ENCODE data around the gene CAPN15.

CAPN15 gene

DNA sequence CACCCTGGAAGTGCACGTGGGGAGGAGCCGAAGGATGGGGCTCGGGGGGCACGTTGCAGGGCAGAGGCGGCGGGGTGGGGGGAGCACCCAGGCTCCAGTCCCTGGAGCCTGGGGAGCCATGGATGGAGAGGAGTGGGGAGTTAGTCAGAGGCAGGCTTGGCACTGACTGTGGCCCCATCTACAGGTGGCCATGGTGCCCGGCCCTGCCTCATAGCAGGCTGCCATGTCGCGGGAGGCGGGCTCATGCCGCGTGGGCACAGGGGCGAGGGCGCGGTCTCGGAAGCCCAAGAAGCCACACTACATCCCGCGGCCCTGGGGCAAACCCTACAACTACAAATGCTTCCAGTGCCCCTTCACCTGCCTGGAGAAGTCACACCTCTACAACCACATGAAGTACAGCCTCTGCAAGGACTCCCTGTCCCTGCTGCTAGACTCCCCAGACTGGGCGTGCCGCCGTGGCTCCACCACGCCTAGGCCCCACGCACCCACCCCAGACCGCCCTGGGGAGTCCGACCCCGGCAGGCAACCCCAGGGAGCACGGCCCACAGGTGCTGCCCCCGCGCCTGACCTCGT is 35.6 kb downstream of the CAPN15 start:
- no peak for DNase-seq

- DNase-seq: no peak
Observed at GRCh38 chr16:564690-565418, 37.3 kb downstream of the CAPN15 start.

- DNase-seq: no peak
Observed at GRCh38 chr16:565419-566330, 38.2 kb downstream of the CAPN15 start.

- DNase-seq: peak; percentile 33
Observed at GRCh38 chr16:566475-567372, 39.2 kb downstream of the CAPN15 start, which contains the start of gene NHLRC4. Gene NHLRC4 (plus strand): TSS chr16:567005. CDS start chr16:568048, 1,043 bp downstream.

DNA sequence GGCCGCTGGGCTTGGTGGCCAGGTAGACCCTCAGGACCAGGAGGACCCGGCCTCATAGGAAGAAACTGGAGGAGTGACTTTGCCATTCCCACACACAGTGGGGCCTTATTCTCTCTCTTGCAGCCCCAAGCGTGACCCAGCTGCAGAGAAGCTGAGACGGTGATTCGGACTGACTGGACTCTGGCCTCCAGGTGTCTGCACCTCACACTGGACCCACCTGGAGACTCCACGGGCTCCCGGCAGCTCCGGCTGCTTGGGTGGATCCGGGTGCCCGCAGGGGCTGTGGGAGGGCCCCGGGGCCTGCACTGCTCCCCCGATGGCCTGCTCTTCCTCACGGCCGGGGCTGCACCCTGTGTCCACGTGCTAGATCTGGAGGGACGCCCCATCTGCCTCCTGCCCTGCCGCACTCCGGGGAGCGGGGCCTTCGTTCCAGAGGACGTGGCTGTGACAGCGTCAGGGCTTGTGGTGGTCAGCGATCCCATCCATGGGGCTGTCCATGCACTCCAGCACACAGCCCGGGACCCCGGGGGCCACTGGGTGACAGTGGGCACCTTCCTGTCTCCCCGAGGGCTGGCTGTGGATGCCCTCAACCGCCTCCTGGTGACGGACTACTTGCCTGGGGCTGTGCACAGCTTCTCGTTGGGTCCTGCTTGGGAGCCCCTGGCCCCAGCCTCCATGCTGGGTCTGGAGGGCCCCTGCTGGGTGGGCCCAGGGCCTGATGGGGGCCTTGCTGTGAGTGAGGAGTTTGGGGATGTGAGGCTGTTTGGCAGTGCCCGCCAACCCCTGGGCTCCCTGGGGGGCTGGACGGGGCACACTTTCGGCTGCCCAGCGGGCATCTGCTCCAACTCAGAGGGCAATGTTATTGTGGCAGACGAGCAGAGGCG is 40.1 kb downstream of the CAPN15 start:
- DNase-seq: no peak

- no peak for DNase-seq
Observed at GRCh38 chr16:568401-569258, 41.1 kb downstream of the CAPN15 start.

DNA sequence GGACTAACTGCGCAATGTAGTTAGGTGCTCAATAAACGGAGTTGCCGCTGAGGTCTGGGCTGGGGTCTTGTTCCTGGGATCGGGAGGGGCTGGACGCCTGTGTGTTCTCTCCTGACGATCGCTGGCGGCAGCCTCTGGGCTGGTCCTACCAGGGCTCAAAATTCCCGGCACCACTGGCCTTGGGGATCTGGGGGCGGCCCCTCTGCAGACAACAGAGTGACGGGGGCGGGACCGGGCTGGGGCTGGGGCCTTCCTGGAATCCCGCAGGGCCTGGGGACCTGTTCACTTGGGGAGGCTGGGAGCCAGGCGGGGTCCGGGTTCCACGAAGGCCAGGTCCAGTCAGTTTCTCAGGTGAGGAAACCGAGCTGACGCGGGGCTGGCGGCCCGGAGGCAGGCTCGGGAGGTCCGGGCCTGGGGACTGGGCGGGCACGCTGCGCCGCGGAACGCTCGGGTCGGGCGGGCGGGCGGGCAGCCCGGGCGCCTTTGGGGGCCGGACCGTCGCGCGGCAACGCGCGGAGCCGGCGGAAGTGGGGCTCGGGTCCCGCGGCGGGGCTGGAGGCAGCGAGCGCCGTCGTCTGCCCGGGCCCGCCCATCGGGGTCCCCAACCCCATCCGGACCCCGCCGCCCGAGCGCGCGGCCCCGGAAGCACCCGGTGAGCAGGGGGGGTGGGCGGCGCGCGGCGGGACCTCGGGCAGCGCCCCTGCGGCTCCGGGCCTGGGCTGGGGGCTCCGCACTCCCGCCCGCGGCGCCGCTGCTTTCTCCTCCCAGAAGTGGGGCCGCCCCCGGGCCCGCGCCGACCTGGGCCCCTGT is 42.1 kb downstream of the CAPN15 start, which contains the start of gene PIGQ:
Gene PIGQ, plus strand, starts transcription at position 524 of the 810 bp plus-strand sequence. CDS start 4,107 bp downstream, outside the sequence.
- peak; percentile 62 for DNase-seq

DNA sequence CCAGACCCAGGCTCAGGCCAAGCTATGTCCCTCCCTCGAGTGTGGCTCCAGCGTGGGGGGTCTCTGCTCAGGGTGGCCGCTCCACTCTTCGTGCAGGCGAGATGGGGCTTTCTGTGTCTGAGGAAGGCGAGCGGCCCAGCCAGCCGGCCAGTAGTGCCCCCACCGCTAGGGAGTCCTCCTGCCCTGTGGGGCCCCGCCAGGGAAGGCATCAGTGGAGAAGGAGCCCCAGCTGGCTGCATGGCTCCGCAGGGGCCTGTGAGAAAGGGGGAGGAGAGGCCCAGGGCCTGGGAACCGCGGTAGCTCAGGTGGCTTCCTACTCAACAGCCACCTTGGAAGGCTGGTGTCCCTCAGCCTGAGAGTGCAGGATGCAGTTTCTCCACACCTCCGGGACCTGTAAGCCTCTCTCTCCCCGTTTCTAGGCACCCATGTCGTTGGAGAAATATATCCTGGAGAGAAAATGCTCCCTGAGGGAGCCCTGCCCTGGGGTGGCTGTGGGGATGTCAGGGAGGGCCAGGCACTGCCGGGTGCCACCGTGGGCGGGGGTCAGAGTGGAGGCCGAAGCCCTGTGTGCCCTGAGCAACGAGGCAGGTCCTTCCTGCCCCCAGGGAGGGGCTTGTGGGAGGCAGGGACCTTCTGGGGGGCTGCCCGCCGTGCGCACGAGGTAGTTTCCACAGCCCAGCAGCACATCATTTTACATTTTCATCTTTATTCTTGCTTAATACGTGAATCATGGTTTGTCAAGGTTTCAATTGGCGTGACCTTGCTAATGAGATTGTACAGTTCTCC is 45.5 kb downstream of the CAPN15 start:
- DNase-seq: no peak

DNA sequence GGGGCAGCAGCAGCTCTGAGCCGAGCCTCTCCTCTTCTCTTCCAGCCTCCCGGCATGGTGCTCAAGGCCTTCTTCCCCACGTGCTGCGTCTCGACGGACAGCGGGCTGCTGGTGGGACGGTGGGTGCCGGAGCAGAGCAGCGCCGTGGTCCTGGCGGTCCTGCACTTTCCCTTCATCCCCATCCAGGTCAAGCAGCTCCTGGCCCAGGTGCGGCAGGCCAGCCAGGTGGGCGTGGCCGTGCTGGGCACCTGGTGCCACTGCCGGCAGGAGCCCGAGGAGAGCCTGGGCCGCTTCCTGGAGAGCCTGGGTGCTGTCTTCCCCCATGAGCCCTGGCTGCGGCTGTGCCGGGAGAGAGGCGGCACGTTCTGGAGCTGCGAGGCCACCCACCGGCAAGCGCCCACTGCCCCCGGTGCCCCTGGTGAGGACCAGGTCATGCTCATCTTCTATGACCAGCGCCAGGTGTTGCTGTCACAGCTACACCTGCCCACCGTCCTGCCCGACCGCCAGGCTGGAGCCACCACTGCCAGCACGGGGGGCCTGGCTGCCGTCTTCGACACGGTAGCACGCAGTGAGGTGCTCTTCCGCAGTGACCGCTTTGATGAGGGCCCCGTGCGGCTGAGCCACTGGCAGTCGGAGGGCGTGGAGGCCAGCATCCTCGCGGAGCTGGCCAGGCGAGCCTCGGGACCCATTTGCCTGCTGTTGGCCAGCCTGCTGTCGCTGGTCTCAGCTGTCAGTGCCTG is 46.7 kb downstream of the CAPN15 start:
- no peak for DNase-seq

- no peak for DNase-seq
Observed at GRCh38 chr16:575354-576196, 48.1 kb downstream of the CAPN15 start.

GRCh38 chr16:576197-576822 is 48.8 kb downstream of the CAPN15 start:
- no peak for DNase-seq

DNA sequence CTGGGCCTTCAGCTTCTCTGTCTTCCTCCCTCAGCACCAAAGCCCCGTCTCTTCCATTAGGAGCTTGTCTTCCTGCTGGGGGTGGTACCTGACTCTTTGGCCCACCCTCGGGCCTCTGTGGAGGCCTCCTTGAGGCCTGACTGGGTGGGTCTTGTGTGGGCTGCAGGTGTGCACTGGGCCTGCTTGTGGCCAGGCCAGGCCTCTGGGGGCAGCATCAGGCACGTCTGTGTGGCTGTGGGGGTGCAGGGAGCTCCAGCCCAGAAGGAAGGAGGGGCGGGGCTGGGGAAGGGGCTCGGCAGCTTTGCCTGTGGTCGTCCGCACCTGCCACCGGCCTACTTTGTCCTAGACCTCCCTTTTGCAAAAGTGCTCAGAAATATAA is 49.3 kb downstream of the CAPN15 start:
- no peak for DNase-seq

- DNase-seq: no peak
Observed at GRCh38 chr16:577796-578195, 50.3 kb downstream of the CAPN15 start.

- no peak for DNase-seq
Observed at GRCh38 chr16:578232-578869, 50.8 kb downstream of the CAPN15 start.

GRCh38 chr16:578870-579405 is 51.4 kb downstream of the CAPN15 start:
- peak; percentile 61 for DNase-seq
